ENCODE measurements around the gene CABP1. TPM values are rescaled to one million over a fixed set of nuclear protein-coding genes. Genes with fewer than 3 reads are reported as not detected.

Gene CABP1
- total and polyA plus RNA-seq, 2 donors (not counting 1 experiment from before 2014, with no cell fraction given), result not detected

DNA sequence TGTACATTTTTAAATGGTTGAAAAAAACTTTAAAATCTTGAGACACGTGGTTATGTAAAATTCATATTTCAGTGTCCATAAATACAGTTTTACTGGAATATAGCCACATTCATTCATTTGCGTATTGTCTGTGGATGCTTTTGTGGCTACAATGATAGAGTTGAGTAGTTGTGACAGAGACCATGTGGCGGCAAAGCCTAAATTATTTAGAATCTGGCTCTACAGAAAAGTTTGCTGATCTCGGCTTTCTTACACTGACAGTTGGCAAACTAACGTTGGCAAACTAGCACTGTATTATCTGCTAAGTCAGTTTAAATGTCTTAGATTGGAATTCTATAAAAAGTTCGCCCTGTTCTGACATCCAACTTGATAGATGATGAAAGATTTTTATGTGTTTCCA, 72.2 kb downstream of the CABP1 start:
- Mint-ChIP-seq H3K4me3 (no peak overlapping the region), H3K4me1 (peaks cover 24% of the 10 kb centered on the region), H3K9me3 (ENCODE audit: insufficient read depth) (no peaks in the 10 kb centered on the region), H3K27me3 (no peaks in the 10 kb centered on the region), H3K27ac (no peak overlapping the region)
- Histone ChIP-seq H3K4me1 (ENCODE audit: control insufficient read depth in 2 of 2, insufficient read depth in 2 of 2, low read length in 2 of 2) (peaks cover 17 to 26% of the 10 kb centered on the region in 2 donors), H3K27me3 (replicated peaks in 1 of 4; ENCODE audit: control extremely low read depth in 1 of 4, control insufficient read depth in 3 of 4, insufficient read depth in 4 of 4, low read length in 3 of 4) (no peaks in the 10 kb centered on the region), H3K79me2 (ENCODE audit: control insufficient read depth, insufficient read depth, low read length) (peaks cover 9% of the 10 kb centered on the region), H3K9ac (ENCODE audit: low read length) (no peak overlapping the region), H3K4me2 (replicated peaks; ENCODE audit: low read depth, low read length, poor library complexity, severe bottlenecking) (no peak overlapping the region), H4K20me1 (ENCODE audit: control insufficient read depth, insufficient read depth, low read length, poor library complexity, severe bottlenecking) (no peaks in the 10 kb centered on the region), H3K4me3 (ENCODE audit: control extremely low read depth in 1 of 5, extremely low read depth in 1 of 5, insufficient read depth in 1 of 5, low read depth in 2 of 5, low read length in 4 of 5) (no peak overlapping the region), H2AFZ (ENCODE audit: insufficient read depth, low read depth, low read length, poor library complexity, severe bottlenecking) (no peak overlapping the region), H3K27ac (ENCODE audit: low read length in 2 of 2) (no peak overlapping the region), H3K9me3 (ENCODE audit: control extremely low read depth in 1 of 3, control insufficient read depth in 2 of 3, insufficient read depth in 1 of 3, low read length in 2 of 3) (no peaks in the 10 kb centered on the region), H3K36me3 (replicated peaks in 1 of 2; ENCODE audit: control extremely low read depth in 1 of 2, control insufficient read depth in 1 of 2, extremely low read depth in 1 of 2, insufficient read depth in 2 of 2, low read length in 1 of 2) (peaks cover 2 to 23% of the 10 kb centered on the region in 2 experiments)
- TF ChIP-seq EZH2 (IDR thresholded peaks at IDR 0.05; ENCODE audit: borderline replicate concordance, insufficient read depth, low read depth, low read length, poor library complexity, severe bottlenecking), result no peak
- TF ChIP-seq, protein P1, sequence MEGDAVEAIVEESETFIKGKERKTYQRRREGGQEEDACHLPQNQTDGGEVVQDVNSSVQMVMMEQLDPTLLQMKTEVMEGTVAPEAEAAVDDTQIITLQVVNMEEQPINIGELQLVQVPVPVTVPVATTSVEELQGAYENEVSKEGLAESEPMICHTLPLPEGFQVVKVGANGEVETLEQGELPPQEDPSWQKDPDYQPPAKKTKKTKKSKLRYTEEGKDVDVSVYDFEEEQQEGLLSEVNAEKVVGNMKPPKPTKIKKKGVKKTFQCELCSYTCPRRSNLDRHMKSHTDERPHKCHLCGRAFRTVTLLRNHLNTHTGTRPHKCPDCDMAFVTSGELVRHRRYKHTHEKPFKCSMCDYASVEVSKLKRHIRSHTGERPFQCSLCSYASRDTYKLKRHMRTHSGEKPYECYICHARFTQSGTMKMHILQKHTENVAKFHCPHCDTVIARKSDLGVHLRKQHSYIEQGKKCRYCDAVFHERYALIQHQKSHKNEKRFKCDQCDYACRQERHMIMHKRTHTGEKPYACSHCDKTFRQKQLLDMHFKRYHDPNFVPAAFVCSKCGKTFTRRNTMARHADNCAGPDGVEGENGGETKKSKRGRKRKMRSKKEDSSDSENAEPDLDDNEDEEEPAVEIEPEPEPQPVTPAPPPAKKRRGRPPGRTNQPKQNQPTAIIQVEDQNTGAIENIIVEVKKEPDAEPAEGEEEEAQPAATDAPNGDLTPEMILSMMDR (IDR thresholded peaks at IDR 0.05), result no peak
- ChIA-PET CTCF (interaction anchor here (1.1 to 9.8 kb wide), 3 partner anchors 55 to 130 kb away, joined by 5 to 172 read pairs (median 5); no protein-coding TSS in a partner anchor), POLR2A (no interaction called here)
- intact Hi-C loops (cut with micrococcal nuclease), result loop anchor here (5.0 kb wide), 2 partner anchors 45 to 190 kb away; partner anchors contain the start of gene SPPL3
- 96% methylated on average over 2 of the region's 6 CpGs for WGBS (ENCODE audit: insufficient coverage)
- ATAC-seq (ENCODE audit: low read depth) (no peak), DNase-seq (no peak)

DNA sequence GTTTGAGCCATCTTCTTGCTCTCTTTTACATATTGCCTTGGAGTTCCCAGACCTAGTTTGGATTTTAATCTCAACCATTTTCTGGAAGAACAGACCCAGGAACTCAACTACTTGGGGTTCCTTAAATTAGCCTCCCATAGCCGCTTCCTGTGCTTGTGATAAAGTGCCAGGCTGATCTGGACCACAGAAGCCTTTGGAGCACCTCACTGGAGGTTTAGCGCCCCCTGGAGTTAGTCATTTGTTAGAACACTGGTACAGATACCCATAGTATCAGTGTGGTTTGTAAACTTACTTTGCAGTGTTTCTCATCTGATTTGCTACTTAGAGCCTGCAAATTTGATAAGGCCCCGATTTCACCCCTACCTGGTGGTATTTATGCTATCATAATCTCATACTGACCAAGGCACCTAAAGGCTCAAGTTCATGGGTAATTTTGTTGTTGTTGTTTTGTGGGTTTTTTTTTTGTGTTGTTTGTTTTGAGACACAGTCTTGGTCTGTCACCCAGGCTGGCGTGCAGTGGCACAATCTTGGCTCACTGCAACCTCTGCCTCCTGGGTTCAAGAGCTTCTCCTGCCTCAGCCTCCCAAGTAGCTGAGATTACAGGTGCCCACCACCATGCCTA, 73.5 kb downstream of the CABP1 start:
- Mint-ChIP-seq H3K4me3 (peak overlapping the region; percentile 42), H3K9me3 (ENCODE audit: insufficient read depth) (no peaks in the 10 kb centered on the region), H3K4me1 (peaks cover 24% of the 10 kb centered on the region), H3K27me3 (no peaks in the 10 kb centered on the region), H3K27ac (peak overlapping the region; percentile 34)
- Histone ChIP-seq H2AFZ (ENCODE audit: insufficient read depth, low read depth, low read length, poor library complexity, severe bottlenecking) (no peak overlapping the region), H3K4me1 (ENCODE audit: control insufficient read depth in 2 of 2, insufficient read depth in 2 of 2, low read length in 2 of 2) (peaks cover 17 to 26% of the 10 kb centered on the region in 2 donors), H3K27ac (ENCODE audit: low read length in 2 of 2) (no peak overlapping the region), H3K9me3 (ENCODE audit: control extremely low read depth in 1 of 3, control insufficient read depth in 2 of 3, insufficient read depth in 1 of 3, low read length in 2 of 3) (no peaks in the 10 kb centered on the region), H3K36me3 (replicated peaks in 1 of 2; ENCODE audit: control extremely low read depth in 1 of 2, control insufficient read depth in 1 of 2, extremely low read depth in 1 of 2, insufficient read depth in 2 of 2, low read length in 1 of 2) (peaks cover 3 to 32% of the 10 kb centered on the region in 2 experiments), H3K79me2 (ENCODE audit: control insufficient read depth, insufficient read depth, low read length) (peaks cover 9% of the 10 kb centered on the region), H4K20me1 (ENCODE audit: control insufficient read depth, insufficient read depth, low read length, poor library complexity, severe bottlenecking) (no peaks in the 10 kb centered on the region), H3K9ac (ENCODE audit: low read length) (no peak overlapping the region), H3K27me3 (replicated peaks in 1 of 4; ENCODE audit: control extremely low read depth in 1 of 4, control insufficient read depth in 3 of 4, insufficient read depth in 4 of 4, low read length in 3 of 4) (no peaks in the 10 kb centered on the region), H3K4me3 (ENCODE audit: control extremely low read depth in 1 of 5, extremely low read depth in 1 of 5, insufficient read depth in 1 of 5, low read depth in 2 of 5, low read length in 4 of 5) (no peak overlapping the region), H3K4me2 (replicated peaks; ENCODE audit: low read depth, low read length, poor library complexity, severe bottlenecking) (no peak overlapping the region)
- DNase-seq (peak; percentile 85), ATAC-seq (ENCODE audit: low read depth) (peak; percentile 45)
- ChIA-PET POLR2A (no interaction called here), CTCF (interaction anchor here (0.7 to 9.8 kb wide), 12 partner anchors 11 to 258 kb away, joined by 3 to 172 read pairs (median 4); partner anchors contain the start of gene ACADS)
- TF ChIP-seq, protein P1 (IDR thresholded peaks at IDR 0.05), result peak; percentile 88
- TF ChIP-seq EZH2 (IDR thresholded peaks at IDR 0.05; ENCODE audit: borderline replicate concordance, insufficient read depth, low read depth, low read length, poor library complexity, severe bottlenecking), result no peak
- 33% methylated on average over 3 of the region's 4 CpGs for WGBS (ENCODE audit: insufficient coverage)
- intact Hi-C loops (cut with micrococcal nuclease), result loop anchor here (1.0 to 5.0 kb wide), 5 partner anchors 11 to 188 kb away; partner anchors contain the start of genes ACADS and SPPL3

All from B cell (primary cell).